ENCODE data around the gene CCNY.

DNA sequence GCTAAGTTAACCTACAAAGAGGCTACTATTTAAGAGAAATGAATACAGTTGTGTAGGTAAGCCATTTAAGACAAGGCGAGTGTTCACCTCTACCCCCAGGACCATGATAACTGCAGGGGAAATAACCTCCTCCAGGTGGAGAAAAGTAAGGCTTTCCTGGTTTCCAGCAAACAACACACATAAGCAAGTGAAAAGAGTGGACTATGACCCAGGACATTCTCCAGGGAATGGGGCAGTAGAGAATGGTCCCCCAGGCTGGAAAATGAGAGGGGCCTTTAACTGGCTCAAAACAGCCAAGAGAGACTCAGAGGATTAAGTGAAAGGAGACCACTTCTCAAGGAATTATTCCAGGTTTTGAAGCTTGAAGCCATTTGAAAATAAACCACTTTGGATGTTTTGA, 167.8 kb downstream of the CCNY start:
- TF ChIP-seq CTCF (IDR thresholded peaks at IDR 0.05; ENCODE audit: low read depth, low read length) (no peak), EZH2phosphoT487 (IDR thresholded peaks at IDR 0.05; ENCODE audit: low read depth) (no peak)

Data from OCI-LY3 (cell line).